HG02763 (cell line): Measurements from ENCODE around the gene SART3.
"Not testable (repeated sequence)": the region's sequence is repeated elsewhere in the genome, so short reads cannot be mapped to it uniquely, and the experiment has no call there.

Experiments
- ATAC-seq: cut with Tn5 transposase; IDR thresholded peaks from one replicate; pipeline ENCODE4 v1.9.1; 2021; ENCODE audit warnings: mild to moderate bottlenecking, moderate library complexity; ENCODE audit not compliant: unreplicated experiment

Gene SART3

GRCh38 chr12:108495823-108496579, 65.0 kb downstream of the SART3 start:
- ATAC-seq: no peak

- ATAC-seq: no peak
Measured at GRCh38 chr12:108495054-108495453, 65.9 kb downstream of the SART3 start.

- ATAC-seq: no peak
Measured at GRCh38 chr12:108491256-108491655, 69.7 kb downstream of the SART3 start.

- ATAC-seq: not testable (repeated sequence)
Measured at GRCh38 chr12:108487029-108487428, 73.9 kb downstream of the SART3 start.

- not testable (repeated sequence) for ATAC-seq
Measured at GRCh38 chr12:108485371-108485770, 75.6 kb downstream of the SART3 start.

- ATAC-seq: no peak
Measured at GRCh38 chr12:108484845-108485244, 76.1 kb downstream of the SART3 start.

- no peak for ATAC-seq
Measured at GRCh38 chr12:108484431-108484830, 76.5 kb downstream of the SART3 start.

GRCh38 chr12:108483213-108484059, 77.5 kb downstream of the SART3 start:
- no peak for ATAC-seq

GRCh38 chr12:108482717-108483212, 78.2 kb downstream of the SART3 start:
- no peak for ATAC-seq

GRCh38 chr12:108479364-108480070, 81.5 kb downstream of the SART3 start:
- ATAC-seq: no peak

- ATAC-seq: no peak
Measured at GRCh38 chr12:108478611-108479206, 82.3 kb downstream of the SART3 start.

GRCh38 chr12:108477881-108478259, 83.1 kb downstream of the SART3 start:
- no peak for ATAC-seq

- ATAC-seq: no peak
Measured at GRCh38 chr12:108477055-108477880, 83.7 kb downstream of the SART3 start.

- ATAC-seq: no peak
Measured at GRCh38 chr12:108475396-108475795, 85.6 kb downstream of the SART3 start.

GRCh38 chr12:108473400-108474055, 87.4 kb downstream of the SART3 start:
- no peak for ATAC-seq
